ENCODE measurements around the gene C1QTNF6. TPM values are rescaled to one million over a fixed set of nuclear protein-coding genes. Genes with fewer than 3 reads are reported as not detected.

Gene C1QTNF6
- total and polyA plus RNA-seq, 2 of the 8 experiments (the other 6 are each of a cell fraction or from before 2014, with no cell fraction given) = 3.1 to 6.5 TPM

- H4K20me1 ChIP-seq (replicated peaks in 1 of 2; ENCODE audit: control insufficient read depth in 1 of 2, insufficient read depth in 2 of 2, low read length in 2 of 2) = peaks cover 0 to 2% of the 10 kb centered on the region in 2 experiments
- H2BK12ac ChIP-seq (ENCODE audit: low read depth, low read length) = no peak overlapping the region
- FAIRE-seq (no peak), DNase-seq (ENCODE audit: low read depth in 1 of 2, low spot score in 2 of 2) (no peak)
- no peaks in the 10 kb centered on the region for H3K79me2 ChIP-seq (ENCODE audit: control insufficient read depth in 1 of 2, insufficient read depth in 2 of 2, low read length in 2 of 2)
- no peaks in the 10 kb centered on the region for H3K27me3 ChIP-seq (replicated peaks in 1 of 4; ENCODE audit: control insufficient read depth in 3 of 4, extremely low read depth in 1 of 4, insufficient read depth in 3 of 4, low read length in 3 of 4)
- H3K14ac ChIP-seq (ENCODE audit: insufficient read length) = no peak overlapping the region
- WGBS, 2 experiments (ENCODE audit: extremely low coverage in 1 of 2, insufficient coverage in 1 of 2, insufficient read length in 1 of 2, insufficient replicate concordance in 2 of 2, low coverage in 1 of 2, low lambda C conversion rate in 2 of 2, missing lambda C conversion rate in 1 of 2) = 94% methylated on average over 7 of the region's 10 CpGs; no CpG with 5 or more reads in 1 of the 2 experiments
- no peaks in the 10 kb centered on the region for H3K79me1 ChIP-seq (ENCODE audit: low read depth, low read length)
- H2AK5ac ChIP-seq (ENCODE audit: low read depth, low read length) = no peak overlapping the region
- H2BK20ac ChIP-seq (ENCODE audit: low read length) = no peak overlapping the region
- no peak overlapping the region for H3K4me3 ChIP-seq (ENCODE audit: extremely low read depth in 1 of 4, insufficient read depth in 2 of 4, low read depth in 3 of 4, low read length in 4 of 4)
- ChIA-PET CTCF (ENCODE audit: partially characterized antibody) (interaction anchor here (0.6 to 4.1 kb wide), 9 partner anchors 9 to 315 kb away, joined by 3 to 20 read pairs (median 4); partner anchors contain the start of gene IL2RB), POLR2A (ENCODE audit: partially characterized antibody) (interaction anchor here (0.9 to 1.5 kb wide), 2 partner anchors 10 to 12 kb away, joined by 3 read pairs; no protein-coding TSS in a partner anchor)
- no peaks in the 10 kb centered on the region; a peak in 2 of 7 replicates for H3K4me1 ChIP-seq (replicated peaks in 1 of 4; ENCODE audit: control insufficient read depth in 3 of 4, insufficient read depth in 4 of 4, low read length in 3 of 4)
- H3K18ac ChIP-seq (ENCODE audit: extremely low read depth, low read length) = no peak overlapping the region
- no peak overlapping the region for H3K23ac ChIP-seq (ENCODE audit: insufficient read length)
- H2BK5ac ChIP-seq (ENCODE audit: low read depth, low read length) = no peak overlapping the region
- H3K9me3 ChIP-seq (ENCODE audit: insufficient read depth in 2 of 2, low read depth in 1 of 2, low read length in 1 of 2) = no peaks in the 10 kb centered on the region
- no peak overlapping the region for H3K4me2 ChIP-seq (ENCODE audit: insufficient read depth in 1 of 2, low read depth in 2 of 2, low read length in 2 of 2)
- no peaks in the 10 kb centered on the region for H3K23me2 ChIP-seq (ENCODE audit: low read depth, low read length)
- H3K4ac ChIP-seq (replicated peaks; ENCODE audit: insufficient read length, low read depth, low read length) = no peak overlapping the region
- H2BK15ac ChIP-seq (ENCODE audit: low read length) = no peak overlapping the region
- H4K8ac ChIP-seq (ENCODE audit: extremely low read depth, insufficient read depth, low read length) = peak overlapping the region; percentile 75; the same call in 1 of the 2 replicates
- H3K9ac ChIP-seq (replicated peaks in 1 of 4; ENCODE audit: extremely low read depth in 1 of 4, low read depth in 3 of 4, low read length in 3 of 4) = no peak overlapping the region
- no peak overlapping the region for H4K91ac ChIP-seq (replicated peaks; ENCODE audit: insufficient read length, low read length)
- no peak overlapping the region for H3K27ac ChIP-seq (ENCODE audit: low read depth, low read length)
- H4K5ac ChIP-seq (ENCODE audit: insufficient read length, low read depth, low read length) = no peak overlapping the region
- H2AFZ ChIP-seq (ENCODE audit: low read length) = no peak overlapping the region
- no peak overlapping the region for H3K56ac ChIP-seq (replicated peaks; ENCODE audit: insufficient read length, low read depth, low read length)
- H3K36me3 ChIP-seq (ENCODE audit: control insufficient read depth in 2 of 4, insufficient read depth in 4 of 4, low read length in 3 of 4) = no peaks in the 10 kb centered on the region
- H2BK120ac ChIP-seq (replicated peaks; ENCODE audit: low read depth, low read length) = no peak overlapping the region
Observed at GRCh38 chr22:37141476-37141875, 46.6 kb downstream of the C1QTNF6 start.

Data from H1 (cell line).